NCI-H1048 (cell line): ENCODE data around the gene TBR1.

ENCODE experiments used
- DNase-seq: peaks from one replicate; lab custom pipeline; 2025; lab: John Stamatoyannopoulos, UW

Gene TBR1

DNA sequence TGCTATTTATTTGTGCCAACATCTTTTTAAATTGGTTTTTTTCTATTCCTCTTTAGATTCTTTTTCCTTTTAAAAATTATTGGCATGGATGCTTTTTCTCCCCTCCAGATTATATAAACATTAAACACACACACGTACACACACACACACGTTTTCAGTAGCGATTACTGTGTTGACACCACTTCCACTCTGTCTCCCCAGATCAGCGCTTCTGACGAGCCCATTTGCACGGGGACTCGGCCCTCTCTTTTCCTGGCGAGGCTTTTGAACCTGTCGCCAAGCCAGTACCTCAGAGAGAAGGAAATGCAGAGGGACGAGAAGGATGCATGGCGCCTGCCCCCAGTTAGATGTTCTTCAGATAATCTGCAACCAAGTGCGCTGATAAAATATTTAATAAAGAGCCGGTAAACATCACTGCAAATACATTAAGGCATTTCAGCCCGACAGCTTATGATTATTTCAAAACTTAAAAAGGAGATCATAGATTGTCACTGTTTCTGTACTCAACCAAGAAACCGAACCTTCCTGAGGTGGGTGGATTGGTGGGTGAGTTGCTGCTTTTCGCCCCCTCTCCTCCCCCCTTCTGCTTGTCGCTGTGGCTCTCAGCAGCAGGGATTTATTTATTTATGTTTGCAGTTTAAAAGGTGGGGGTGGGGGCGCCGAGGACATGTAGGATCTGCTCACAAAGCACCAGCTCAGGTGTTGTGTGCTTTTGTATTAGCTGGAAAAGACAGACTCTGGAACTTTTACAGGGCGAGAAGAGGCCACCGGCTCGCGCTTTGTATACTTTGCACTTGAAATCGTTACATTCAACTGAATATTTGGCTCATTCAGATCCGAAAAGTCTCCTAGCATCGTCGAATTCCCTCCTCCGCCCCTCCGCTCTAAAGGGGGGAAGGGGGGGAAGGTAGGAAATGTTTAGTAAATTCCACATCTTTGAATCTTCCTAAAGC is 787 bp upstream of the TBR1 start:
- DNase-seq: no peak

DNA sequence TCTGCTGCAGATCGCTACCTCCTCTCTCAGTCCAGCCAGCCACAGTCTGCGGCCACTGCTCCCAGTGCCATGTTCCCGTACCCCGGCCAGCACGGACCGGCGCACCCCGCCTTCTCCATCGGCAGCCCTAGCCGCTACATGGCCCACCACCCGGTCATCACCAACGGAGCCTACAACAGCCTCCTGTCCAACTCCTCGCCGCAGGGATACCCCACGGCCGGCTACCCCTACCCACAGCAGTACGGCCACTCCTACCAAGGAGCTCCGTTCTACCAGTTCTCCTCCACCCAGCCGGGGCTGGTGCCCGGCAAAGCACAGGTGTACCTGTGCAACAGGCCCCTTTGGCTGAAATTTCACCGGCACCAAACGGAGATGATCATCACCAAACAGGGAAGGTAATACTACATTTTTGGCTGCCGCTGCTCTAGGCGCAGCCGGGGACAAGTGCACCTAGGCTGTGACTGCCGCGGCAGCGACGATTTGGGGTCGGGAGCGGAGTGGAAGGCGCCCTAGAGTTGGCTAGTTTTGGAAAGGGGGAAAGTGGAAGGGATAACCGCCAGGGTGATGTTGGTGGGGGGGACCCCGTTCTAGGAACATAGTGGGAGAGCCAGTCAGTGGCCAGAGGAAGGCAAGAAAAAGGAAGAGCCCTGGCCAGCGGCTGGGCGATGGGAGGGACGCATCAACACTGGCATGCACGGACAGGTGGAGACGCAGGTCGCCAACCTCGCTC is 776 bp downstream of the TBR1 start:
- no peak for DNase-seq

DNA sequence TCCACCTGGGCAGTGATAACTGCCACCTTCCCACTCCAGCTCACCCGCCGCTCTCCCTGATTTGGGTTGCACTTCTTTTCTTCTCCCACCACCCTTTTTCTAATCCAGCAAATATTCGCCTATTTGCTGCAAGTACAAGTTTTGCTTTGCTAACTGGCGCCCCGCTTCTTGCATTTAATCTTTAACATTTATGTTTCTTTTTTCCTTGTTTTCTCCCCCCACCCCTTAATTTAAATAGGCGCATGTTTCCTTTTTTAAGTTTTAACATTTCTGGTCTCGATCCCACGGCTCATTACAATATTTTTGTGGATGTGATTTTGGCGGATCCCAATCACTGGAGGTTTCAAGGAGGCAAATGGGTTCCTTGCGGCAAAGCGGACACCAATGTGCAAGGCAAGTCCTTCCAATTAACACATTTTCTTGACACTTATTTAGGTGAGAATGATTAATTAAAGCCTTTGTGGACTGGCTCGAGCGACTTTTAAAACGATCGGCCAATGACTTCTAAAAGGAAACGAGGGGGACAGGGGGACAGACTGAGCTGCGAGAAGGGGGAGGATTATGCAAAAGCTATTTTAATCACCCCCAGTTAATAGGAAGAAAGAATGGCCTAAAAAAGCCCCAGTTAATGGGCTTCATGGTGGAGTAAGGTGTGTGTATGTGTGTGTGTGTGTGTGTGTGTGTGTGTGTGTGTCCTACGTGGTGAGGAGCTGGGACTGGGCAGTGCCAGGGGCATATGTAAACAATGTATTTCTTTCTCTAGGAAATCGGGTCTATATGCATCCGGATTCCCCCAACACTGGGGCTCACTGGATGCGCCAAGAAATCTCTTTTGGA is 1.6 kb downstream of the TBR1 start:
- no peak for DNase-seq

DNA sequence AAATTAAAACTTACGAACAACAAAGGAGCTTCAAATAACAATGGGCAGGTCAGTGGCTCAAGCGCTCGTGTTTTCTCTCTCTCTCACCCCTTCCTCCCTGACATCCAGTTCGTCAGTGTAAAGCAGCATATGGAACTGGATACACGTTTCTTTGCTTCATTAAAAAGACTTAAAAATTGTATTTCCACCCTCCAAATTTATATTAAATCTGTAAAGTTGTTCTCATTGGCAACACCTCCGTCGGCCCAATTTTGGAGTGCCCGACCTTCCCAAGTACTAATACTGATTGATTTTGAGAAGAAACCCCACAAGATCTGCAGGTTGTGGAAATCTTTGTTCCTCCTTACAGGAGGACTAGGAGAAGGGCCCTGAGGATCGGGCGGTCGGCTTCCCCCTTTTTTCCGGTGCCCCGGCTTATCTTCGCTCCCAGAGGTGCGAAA is 2.2 kb downstream of the TBR1 start:
- DNase-seq: no peak

DNA sequence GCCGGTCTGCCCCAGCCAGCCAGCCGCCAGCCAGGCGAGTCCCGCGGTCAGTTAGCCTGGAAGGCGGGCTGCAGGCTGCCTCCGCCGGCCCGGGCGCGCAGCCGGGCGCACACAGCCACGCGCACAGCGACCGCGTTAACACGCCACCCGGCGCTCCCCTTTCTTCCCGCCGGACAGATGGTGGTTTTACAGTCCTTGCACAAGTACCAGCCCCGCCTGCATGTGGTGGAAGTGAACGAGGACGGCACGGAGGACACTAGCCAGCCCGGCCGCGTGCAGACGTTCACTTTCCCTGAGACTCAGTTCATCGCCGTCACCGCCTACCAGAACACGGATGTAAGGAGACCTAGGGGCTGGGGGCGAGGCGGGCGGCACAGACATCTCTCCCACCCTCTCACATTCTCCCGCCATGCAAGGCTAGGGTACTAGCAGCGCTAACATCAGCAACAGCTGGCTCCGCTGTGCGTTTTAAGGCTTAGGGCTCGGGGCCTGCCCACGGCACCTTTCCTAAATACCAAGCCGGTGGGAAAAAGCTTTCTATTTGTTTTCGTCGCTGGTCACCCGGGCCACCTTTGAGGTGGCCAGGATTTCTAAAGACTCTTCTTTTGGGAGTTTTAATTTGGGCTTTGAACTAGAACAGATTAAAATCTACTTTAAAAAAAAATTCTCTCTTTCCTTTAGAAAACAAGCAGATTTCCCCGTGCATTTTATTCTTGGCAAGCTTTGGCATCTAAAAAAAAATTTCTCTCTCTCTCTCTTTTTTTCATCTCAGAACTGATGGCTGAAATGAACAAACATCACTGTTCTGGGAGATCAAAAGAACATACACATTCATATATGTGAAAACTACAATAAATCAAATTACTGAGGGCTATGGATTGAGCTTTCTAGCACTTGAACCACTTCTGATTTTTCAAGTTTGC is 2.9 kb downstream of the TBR1 start:
- DNase-seq: no peak

DNA sequence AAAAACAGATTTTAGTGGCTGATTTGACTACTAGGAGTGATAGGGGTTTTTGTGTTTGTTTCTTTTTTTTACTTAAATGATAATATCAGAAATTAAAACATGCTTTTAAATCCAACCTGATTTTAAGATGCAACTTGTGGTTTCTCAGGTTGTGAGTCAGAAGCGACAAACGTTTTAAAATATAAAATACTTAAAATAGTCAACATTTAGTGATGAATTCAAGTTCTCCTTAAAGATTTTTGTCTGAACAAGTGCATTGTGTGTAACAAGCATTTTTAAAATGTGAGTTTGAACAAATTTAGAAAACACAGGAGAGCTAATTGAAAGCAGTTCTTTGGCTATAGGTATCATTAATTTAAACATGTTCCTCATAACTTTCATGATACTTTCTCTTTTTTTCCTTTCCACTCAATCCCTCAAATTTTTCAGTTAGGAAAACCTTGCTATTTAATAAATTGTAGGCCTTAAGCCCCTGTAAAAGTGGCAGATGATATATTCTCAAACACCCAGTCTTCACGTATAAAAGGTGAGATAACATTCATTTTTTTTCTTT is 3.6 kb downstream of the TBR1 start:
- no peak for DNase-seq

DNA sequence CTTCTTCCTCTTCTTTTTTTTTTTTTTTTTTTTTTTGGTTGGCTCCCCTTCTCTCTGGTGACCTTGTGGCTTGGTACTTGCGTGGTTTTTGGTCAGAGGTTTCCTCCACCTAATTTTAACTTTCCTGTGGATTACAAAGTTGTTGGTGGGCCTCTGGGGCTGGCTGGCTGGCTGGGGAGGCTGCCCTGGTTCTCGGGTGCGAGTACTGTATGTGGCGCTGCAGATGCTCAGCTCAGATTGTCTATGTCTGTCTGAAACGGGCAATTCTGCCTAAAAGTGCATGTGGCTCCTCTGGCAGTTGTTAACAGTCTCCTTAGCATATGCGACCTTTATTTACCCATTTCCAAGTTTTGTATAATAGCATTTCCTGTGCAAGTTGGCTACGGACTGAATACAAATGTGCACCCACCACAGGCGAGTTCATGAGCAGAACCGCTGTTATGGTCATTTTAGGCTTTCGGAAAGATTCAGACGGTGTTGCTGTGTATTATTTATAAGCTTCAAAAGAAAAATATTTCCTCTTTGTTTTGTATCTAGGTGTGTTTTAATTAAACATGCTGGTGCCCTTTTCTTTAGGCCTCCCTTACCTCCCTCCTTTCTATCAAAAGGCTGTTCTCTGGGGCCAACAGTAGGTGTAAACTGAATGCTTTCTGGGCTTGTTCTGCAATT is 4.4 kb downstream of the TBR1 start:
- no peak for DNase-seq

DNA sequence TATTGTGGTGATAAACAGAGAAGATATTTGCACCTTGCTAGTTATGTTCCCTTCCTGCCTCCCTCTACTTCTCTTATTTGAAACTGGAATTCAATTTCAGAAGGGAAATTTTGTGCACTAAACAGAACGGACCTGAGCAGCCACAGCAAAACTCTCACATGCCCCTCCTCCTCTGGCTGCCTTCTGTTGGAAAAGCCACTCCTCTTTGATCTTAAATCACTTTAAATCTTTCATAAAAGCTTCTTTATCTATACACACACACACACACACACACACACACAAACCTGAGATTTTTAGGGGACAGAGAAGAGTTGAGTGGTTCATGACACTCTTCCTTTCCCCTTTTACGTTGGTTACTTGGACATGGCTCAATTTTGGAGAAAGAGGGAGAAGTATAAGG is 5.6 kb downstream of the TBR1 start:
- no peak for DNase-seq

DNA sequence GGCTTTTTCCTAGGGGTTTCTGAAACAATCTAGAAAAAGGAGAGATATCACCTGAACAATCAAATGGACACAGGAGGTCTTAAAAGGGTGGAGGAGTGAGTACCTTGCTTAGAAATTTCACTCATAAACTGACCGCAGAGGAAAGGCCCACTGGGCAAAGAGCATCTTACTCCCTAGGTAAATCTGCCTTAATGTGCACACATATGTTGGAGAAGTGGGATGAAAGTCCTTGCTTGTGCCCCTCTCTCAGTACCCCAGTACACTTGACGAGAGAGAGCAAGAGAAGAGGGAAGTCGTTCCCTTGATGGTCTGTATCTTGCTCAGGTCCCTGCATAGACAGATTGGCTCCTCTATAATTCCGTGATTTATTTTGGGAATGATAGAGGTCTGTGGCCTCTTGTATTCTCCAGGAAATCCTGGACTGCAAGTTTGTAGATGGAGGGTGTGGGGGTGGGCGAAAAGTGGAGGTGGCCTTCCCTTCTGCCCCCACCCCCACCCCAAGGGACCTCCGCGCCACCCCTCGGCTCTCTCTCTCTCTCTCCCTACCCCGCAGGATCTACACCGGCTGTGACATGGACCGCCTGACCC is 6.8 kb downstream of the TBR1 start:
- no peak for DNase-seq

DNA sequence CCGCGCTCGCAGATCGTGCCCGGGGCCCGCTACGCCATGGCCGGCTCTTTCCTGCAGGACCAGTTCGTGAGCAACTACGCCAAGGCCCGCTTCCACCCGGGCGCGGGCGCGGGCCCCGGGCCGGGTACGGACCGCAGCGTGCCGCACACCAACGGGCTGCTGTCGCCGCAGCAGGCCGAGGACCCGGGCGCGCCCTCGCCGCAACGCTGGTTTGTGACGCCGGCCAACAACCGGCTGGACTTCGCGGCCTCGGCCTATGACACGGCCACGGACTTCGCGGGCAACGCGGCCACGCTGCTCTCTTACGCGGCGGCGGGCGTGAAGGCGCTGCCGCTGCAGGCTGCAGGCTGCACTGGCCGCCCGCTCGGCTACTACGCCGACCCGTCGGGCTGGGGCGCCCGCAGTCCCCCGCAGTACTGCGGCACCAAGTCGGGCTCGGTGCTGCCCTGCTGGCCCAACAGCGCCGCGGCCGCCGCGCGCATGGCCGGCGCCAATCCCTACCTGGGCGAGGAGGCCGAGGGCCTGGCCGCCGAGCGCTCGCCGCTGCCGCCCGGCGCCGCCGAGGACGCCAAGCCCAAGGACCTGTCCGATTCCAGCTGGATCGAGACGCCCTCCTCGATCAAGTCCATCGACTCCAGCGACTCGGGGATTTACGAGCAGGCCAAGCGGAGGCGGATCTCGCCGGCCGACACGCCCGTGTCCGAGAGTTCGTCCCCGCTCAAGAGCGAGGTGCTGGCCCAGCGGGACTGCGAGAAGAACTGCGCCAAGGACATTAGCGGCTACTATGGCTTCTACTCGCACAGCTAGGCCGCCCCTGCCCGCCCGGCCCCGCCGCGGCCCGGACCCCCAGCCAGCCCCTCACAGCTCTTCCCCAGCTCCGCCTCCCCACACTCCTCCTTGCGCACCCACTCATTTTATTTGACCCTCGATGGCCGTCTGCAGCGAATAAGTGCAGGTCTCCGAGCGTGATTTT is 7.6 kb downstream of the TBR1 start:
- no peak for DNase-seq

DNA sequence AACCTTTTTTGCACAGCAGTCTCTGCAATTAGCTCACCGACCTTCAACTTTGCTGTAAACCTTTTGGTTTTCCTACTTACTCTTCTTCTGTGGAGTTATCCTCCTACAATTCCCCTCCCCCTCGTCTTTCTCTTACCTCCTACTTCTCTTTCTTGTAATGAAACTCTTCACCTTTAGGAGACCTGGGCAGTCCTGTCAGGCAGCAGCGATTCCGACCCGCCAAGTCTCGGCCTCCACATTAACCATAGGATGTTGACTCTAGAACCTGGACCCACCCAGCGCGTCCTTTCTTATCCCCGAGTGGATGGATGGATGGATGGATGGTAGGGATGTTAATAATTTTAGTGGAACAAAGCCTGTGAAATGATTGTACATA is 8.3 kb downstream of the TBR1 start:
- DNase-seq: no peak

DNA sequence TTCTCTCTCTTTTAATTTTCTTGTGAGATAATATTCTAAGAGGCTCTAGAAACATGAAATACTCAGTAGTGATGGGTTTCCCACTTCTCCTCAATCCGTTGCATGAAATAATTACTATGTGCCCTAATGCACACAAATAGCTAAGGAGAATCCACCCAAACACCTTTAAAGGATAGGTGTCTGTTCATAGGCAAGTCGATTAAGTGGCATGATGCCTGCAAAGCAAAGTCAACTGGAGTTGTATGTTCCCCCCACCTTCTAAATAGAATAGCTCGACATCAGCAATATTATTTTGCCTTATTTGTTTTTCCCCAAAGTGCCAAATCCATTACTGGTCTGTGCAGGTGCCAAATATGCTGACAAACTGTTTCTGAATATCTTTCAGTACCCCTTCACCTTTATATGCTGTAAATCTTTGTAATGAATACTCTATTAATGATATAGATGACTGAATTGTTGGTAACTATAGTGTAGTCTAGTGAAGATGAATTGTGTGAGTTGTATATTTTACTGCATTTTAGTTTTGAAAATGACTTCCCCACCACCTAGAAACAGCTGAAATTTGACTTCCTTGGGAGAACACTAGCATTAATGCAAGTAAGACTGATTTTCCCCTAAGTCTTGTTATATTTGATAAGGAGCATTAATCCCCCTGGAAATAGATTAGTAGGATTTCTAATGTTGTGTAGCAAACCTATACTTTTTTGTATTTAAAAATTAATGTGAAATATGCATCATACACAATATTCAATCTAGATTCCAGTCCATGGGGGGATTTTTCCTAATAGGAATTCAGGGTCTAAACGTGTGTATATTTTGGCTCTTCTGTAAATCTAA is 9.0 kb downstream of the TBR1 start:
- DNase-seq: no peak

DNA sequence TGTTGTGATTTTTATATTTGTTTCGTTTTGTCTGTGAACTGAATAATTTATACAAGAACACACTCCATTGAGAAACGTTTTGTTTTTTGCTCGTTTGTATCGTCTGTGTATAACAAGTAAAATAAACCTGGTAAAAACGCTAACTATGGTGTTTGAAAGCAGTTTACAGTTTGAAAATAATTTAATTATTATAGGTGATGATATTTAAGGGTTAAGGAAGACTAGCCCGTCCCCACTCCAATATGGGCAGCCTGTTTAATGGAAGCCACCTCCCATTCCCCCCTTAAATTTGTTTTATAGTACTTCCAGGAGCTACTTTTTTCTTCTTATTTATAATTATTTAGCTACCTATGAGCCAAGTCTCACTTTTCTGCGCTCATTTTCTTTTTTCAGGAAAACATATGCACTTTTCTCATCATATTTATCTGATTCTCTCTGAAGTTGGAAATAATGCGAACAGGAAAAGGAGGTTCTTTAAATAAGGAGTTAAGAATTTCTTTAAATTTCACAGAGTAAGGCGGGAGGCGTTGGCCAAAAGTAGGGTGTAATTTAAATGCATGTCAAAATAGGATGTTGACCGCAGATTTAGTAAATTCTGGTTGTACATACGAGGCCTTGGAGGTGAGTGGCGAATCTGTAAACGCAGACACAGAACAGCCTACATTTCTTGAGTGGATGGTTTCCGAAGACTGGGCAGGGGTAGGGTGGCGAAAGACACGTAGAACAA is 9.8 kb downstream of the TBR1 start:
- DNase-seq: no peak

DNA sequence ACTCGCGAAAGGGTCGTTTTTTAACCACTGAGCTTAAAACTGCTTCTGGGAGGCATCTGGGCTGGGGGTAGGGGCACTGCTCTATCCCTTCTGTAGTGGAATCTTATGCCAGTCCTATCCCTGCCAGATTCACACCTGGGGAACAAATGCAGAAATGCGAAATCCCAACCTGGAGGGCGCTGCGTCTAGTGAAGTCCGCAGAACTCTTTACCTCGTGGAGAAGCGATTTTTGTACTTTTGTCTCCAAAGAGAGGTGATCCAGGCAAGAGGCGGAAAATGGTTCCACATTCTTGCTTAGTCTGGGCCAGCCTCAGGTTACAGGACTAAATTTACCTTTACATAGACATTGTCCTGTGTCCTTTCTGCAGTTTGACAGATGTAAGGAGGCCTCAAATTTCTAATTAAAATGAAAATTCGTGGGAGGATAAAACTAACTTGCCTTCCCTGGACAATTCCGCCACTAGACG is 10.4 kb downstream of the TBR1 start:
- no peak for DNase-seq

DNA sequence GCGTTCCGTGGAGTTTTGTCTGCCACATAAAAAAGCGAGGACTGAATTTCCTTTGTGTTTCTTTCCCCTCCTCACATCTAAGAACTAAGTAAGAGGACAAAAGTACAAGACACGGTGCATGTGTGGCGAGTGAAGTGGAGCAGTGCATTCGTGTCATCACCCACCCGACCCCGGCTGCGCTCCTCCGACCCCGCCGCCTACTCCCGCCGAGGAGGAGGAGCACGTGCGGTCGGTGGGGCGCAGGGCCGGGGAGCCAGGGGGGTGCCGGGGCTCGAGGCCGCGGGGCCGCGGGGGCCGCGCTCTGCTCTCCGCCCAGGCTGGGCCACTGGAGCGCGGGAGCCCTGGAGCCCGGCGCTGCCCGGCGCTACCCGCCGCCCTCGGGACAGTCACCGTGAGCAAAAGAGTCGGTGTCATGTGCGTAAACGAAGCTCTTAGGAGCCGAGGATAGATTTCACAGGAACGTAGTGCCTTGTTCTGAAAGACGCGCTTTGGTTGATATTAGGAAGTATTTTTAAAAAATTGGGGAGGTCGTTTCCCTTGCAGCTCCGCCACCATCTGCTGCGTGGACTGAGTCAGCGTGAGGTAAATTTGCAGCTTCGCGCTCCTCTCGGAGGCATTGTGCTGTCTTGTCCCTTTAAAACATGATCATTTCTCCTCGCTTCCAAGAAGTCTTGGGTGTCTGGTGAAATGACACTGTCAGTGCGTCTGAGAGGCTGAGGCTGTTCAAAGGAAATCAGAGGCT is 11.0 kb downstream of the TBR1 start:
- no peak for DNase-seq
